Parathyroid adenoma (tissue), 2 donors: ENCODE measurements around the gene GNB1L.

Source experiments
- H2AFZ ChIP-seq: fragments of 300-600 bp; sonication (generic); one replicate; pipeline ENCODE4 v1.7.0; 2017; ENCODE audit warnings: antibody characterized with exemption, mild to moderate bottlenecking
- H3K27ac ChIP-seq: fragments of 300-600 bp; sonication (generic); one replicate; pipeline ENCODE4 v1.7.0; 2017
- H3K27me3 ChIP-seq: fragments of 300-600 bp; sonication (generic); one replicate; pipeline ENCODE4 v1.7.0; 2017; ENCODE audit warnings: low read length; ENCODE audit not compliant: control insufficient read depth, insufficient read depth
- H3K36me3 ChIP-seq: fragments of 300-600 bp; sonication (generic); one replicate; pipeline ENCODE4 v1.7.0; 2017; ENCODE audit warnings: low read length; ENCODE audit not compliant: control insufficient read depth, insufficient read depth
- H3K4me1 ChIP-seq: fragments of 300-600 bp; sonication (generic); one replicate; pipeline ENCODE4 v1.7.0; 2017; ENCODE audit warnings: control low read depth
- H3K4me2 ChIP-seq: fragments of 300-600 bp; sonication (generic); one replicate; pipeline ENCODE4 v1.7.0; 2017; ENCODE audit warnings: low read length
- H3K4me3 ChIP-seq: fragments of 300-600 bp; sonication (generic); one replicate; pipeline ENCODE4 v1.7.0; 2017; ENCODE audit warnings: low read depth, low read length
- H3K79me2 ChIP-seq: fragments of 300-600 bp; sonication (generic); one replicate; pipeline ENCODE4 v1.7.0; 2017; ENCODE audit warnings: control low read depth
- H3K9ac ChIP-seq: fragments of 300-600 bp; sonication (generic); one replicate; pipeline ENCODE4 v1.7.0; 2017; ENCODE audit warnings: mild to moderate bottlenecking
- H3K9me3 ChIP-seq: fragments of 300-600 bp; sonication (generic); one replicate; pipeline ENCODE4 v1.7.0; 2017; ENCODE audit warnings: low read length; ENCODE audit not compliant: control insufficient read depth
- TF ChIP-seq, protein P1 (sequence below): fragments of 300-600 bp; sonication (generic); IDR thresholded peaks from one replicate; pipeline ENCODE4 v1.7.0; 2017; ENCODE audit warnings: antibody characterized with exemption, mild to moderate bottlenecking
- donor health status: primary hyperparathyroidism.

The GNB1L gene

DNA sequence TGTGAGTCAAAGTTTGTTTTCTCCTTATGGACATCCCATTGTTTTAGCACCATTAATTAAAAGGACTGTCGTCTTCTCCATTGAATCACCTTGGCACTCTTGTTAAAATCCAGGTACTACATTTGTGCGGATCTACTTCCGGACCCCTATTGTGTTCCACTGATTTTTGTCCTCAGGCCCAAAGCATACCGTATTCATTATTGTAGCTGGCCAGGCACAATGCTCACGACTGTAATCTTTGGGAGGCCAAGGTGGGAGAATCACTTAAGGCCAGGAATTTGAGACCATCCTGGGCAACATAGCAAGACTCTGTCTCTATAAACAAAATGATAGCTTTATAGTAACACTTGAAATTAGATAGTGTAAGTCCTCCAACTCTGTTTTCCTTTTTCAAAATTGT, 8.9 kb upstream of the GNB1L start:
- no peaks in the 10 kb centered on the region for H3K27me3 ChIP-seq
- H3K36me3 ChIP-seq = no peaks in the 10 kb centered on the region
- TF ChIP-seq, protein P1, sequence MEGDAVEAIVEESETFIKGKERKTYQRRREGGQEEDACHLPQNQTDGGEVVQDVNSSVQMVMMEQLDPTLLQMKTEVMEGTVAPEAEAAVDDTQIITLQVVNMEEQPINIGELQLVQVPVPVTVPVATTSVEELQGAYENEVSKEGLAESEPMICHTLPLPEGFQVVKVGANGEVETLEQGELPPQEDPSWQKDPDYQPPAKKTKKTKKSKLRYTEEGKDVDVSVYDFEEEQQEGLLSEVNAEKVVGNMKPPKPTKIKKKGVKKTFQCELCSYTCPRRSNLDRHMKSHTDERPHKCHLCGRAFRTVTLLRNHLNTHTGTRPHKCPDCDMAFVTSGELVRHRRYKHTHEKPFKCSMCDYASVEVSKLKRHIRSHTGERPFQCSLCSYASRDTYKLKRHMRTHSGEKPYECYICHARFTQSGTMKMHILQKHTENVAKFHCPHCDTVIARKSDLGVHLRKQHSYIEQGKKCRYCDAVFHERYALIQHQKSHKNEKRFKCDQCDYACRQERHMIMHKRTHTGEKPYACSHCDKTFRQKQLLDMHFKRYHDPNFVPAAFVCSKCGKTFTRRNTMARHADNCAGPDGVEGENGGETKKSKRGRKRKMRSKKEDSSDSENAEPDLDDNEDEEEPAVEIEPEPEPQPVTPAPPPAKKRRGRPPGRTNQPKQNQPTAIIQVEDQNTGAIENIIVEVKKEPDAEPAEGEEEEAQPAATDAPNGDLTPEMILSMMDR = no peak
- H3K4me1 ChIP-seq = no peaks in the 10 kb centered on the region
- H3K4me2 ChIP-seq = no peak overlapping the region
- no peaks in the 10 kb centered on the region for H3K9me3 ChIP-seq
- H3K9ac ChIP-seq = no peak overlapping the region
- no peak overlapping the region for H3K27ac ChIP-seq
- no peak overlapping the region for H2AFZ ChIP-seq
- H3K79me2 ChIP-seq = no peaks in the 10 kb centered on the region
- no peak overlapping the region for H3K4me3 ChIP-seq

DNA sequence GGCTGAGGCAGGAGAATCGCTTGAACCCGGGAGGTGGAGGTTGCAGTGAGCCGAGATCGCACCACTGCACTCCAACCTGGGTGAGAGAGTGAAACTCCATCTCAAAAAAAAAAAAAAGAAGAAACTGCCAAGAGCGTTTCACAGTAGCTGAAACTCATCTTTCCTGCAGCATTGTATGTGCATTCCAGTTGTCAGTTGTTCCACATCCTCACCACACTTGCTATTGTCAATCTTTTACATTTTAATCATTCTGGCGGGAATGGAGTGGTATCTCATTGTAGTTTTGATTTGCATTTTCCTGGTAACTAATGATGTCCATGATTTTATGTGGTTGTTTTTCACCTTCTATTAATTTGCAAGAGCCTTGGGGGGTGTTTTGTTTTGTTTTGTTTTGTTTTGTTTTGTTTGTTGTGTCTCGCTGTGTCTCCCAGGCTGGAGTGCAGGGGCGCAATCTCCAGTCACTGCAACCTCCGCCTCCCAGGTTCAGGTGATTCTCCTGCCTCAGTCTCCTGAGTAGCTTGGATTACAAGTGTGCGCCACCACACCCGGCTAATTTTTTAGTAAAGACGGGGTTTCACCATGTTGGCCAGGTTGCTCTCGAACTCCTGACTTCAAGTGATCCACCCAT, 8.1 kb upstream of the GNB1L start:
- Histone ChIP-seq H3K79me2 (no peaks in the 10 kb centered on the region), H3K9ac (no peak overlapping the region)

DNA sequence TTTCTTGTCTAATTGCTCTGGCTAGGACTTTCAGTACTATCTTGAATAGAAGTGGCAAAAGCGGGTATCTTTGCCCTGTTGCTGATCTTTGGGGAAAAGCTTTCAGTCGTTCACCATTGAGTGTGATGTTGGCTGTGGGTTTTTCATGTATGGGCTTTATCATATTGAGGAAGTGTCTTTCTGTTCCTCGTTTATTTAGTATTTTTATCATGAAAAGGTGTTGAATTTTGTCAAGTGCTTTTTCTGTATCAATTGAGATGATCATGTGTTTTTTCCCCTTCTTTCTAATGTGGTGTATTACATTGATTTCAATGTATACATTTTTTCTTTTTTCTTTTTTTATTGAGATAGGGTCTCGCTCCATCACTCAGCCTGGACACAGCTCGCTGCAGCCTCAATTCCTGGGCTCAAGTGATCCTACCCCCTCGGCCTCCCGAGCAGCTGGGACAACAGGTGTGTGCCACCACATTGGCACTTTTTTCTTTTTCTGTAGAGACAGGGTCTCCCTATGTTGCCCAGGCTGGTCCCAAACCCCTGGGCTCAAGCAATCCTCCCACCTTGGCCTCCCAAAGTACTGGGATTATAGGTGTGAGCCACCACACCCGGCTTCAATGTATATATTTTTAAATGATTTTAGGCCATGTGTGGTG, 5.3 kb upstream of the GNB1L start:
- Histone ChIP-seq H3K4me1 (peaks cover 6% of the 10 kb centered on the region), H3K9me3 (no peaks in the 10 kb centered on the region), H3K36me3 (no peaks in the 10 kb centered on the region), H2AFZ (no peak overlapping the region), H3K4me3 (no peak overlapping the region), H3K27me3 (no peaks in the 10 kb centered on the region), H3K27ac (no peak overlapping the region), H3K4me2 (no peak overlapping the region), H3K9ac (no peak overlapping the region), H3K79me2 (no peaks in the 10 kb centered on the region)
- TF ChIP-seq, protein P1 = no peak

More for the DNA sequence above, 8.1 kb upstream of the GNB1L start:
- no peak overlapping the region for H3K4me2 ChIP-seq
- H2AFZ ChIP-seq = no peak overlapping the region
- no peaks in the 10 kb centered on the region for H3K9me3 ChIP-seq
- H3K36me3 ChIP-seq = no peaks in the 10 kb centered on the region
- no peak overlapping the region for H3K4me3 ChIP-seq
- H3K27ac ChIP-seq = no peak overlapping the region
- H3K27me3 ChIP-seq = no peaks in the 10 kb centered on the region
- H3K4me1 ChIP-seq = no peaks in the 10 kb centered on the region
- TF ChIP-seq, protein P1 = no peak

DNA sequence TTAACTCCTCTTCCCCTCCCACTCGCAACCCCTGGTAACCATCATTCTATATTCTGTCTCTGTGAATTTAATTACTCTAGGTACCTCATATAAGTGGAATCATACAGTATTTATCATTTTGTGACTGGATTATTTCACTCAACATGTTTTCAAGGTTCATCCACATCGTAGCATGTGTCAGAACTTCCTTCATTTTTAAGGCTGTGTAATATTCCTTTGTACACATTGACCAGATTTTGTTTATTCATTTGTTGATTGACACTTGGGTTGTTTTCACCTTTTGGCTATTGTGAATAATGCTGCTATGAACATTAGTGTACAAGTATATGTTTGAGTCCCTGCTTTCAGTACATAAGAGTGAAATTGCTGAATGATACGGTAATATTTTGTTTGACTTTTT, 2.7 kb upstream of the GNB1L start:
- H3K4me2 ChIP-seq = no peak overlapping the region
- H2AFZ ChIP-seq = no peak overlapping the region
- no peaks in the 10 kb centered on the region for H3K36me3 ChIP-seq
- peaks cover 8% of the 10 kb centered on the region for H3K4me1 ChIP-seq
- no peaks in the 10 kb centered on the region for H3K27me3 ChIP-seq
- peaks cover 8% of the 10 kb centered on the region for H3K79me2 ChIP-seq
- H3K9me3 ChIP-seq = no peaks in the 10 kb centered on the region
- H3K27ac ChIP-seq = no peak overlapping the region
- no peak overlapping the region for H3K9ac ChIP-seq
- TF ChIP-seq, protein P1 = no peak
- H3K4me3 ChIP-seq = no peak overlapping the region
